HT-29 (cell line): ENCODE results near the gene CLDN6. TPM values are rescaled to one million over a fixed set of nuclear protein-coding genes. Genes with fewer than 3 reads are reported as not detected.

Experiments
- DNase-seq: peaks from one replicate; pipeline ENCODE4 v3.0.0-alpha.2; 2015; ENCODE audit warnings: low spot score
- total RNA-seq: library from RNA; depleted of rRNA; stranded (reverse); fragments of >200 nt; shearing (Covaris generic); gene quantifications from 2 replicates; pipeline ENCODE4 v1.2.3, GENCODE V29; 2014

Gene CLDN6
- total RNA-seq, 1 experiment from 2014 or later = not detected

GRCh38 chr16:3013998-3014690 is 3.8 kb downstream of the CLDN6 start:
- DNase-seq = no peak

- peak; percentile 20 for DNase-seq
Measured at GRCh38 chr16:3013491-3013951, 4.5 kb downstream of the CLDN6 start.

- DNase-seq = peak; percentile 71
Measured at GRCh38 chr16:3012828-3013420, 5.1 kb downstream of the CLDN6 start, which contains the start of gene CLDN9. TSS of gene CLDN9 (plus strand) at chr16:3012923. CDS start at chr16:3013363, 440 bp downstream.

GRCh38 chr16:3012246-3012645 is 5.7 kb downstream of the CLDN6 start:
- DNase-seq = peak; percentile 33

GRCh38 chr16:3010510-3010909 is 7.5 kb downstream of the CLDN6 start:
- DNase-seq = no peak

- DNase-seq = peak; percentile 92
Measured at GRCh38 chr16:3009568-3010390, 8.2 kb downstream of the CLDN6 start.

GRCh38 chr16:3008690-3009037 is 9.3 kb downstream of the CLDN6 start:
- DNase-seq = no peak

- peak; percentile 32 for DNase-seq
Measured at GRCh38 chr16:3007957-3008689, 9.9 kb downstream of the CLDN6 start.

- peak; percentile 71 for DNase-seq
Measured at GRCh38 chr16:3007059-3007956, 10.7 kb downstream of the CLDN6 start.

GRCh38 chr16:3004781-3005284 is 13.2 kb downstream of the CLDN6 start:
- peak; percentile 65 for DNase-seq

- peak; percentile 56 for DNase-seq
Measured at GRCh38 chr16:3004319-3004718, 13.7 kb downstream of the CLDN6 start.

- peak; percentile 99 for DNase-seq
Measured at GRCh38 chr16:3003582-3004270, 14.3 kb downstream of the CLDN6 start.

GRCh38 chr16:3001316-3001715 is 16.7 kb downstream of the CLDN6 start:
- no peak for DNase-seq

- no peak for DNase-seq
Measured at GRCh38 chr16:3000540-3000939, 17.4 kb downstream of the CLDN6 start.

GRCh38 chr16:2999929-3000328 is 18.1 kb downstream of the CLDN6 start:
- no peak for DNase-seq

- DNase-seq = no peak
Measured at GRCh38 chr16:2996298-2996697, 21.7 kb downstream of the CLDN6 start.

GRCh38 chr16:2992383-2993081 is 25.5 kb downstream of the CLDN6 start:
- DNase-seq = peak; percentile 63

- DNase-seq = peak; percentile 64
Measured at GRCh38 chr16:2991566-2992261, 26.3 kb downstream of the CLDN6 start.

- DNase-seq = peak; percentile 72
Measured at GRCh38 chr16:2990891-2991290, 27.1 kb downstream of the CLDN6 start.
